NT2/D1 (cell line): ENCODE measurements around the gene KRT82.

ENCODE experiments used
- YY1 ChIP-seq: IDR thresholded peaks from 2 replicates; pipeline ENCODE4 v1.6.1; 2011; ENCODE audit not compliant: insufficient read length, insufficient read depth
- ZNF274 ChIP-seq: IDR thresholded peaks from 2 replicates; pipeline ENCODE4 v1.6.1; 2011; ENCODE audit warnings: mild to moderate bottlenecking, low read depth, low read length

DNA sequence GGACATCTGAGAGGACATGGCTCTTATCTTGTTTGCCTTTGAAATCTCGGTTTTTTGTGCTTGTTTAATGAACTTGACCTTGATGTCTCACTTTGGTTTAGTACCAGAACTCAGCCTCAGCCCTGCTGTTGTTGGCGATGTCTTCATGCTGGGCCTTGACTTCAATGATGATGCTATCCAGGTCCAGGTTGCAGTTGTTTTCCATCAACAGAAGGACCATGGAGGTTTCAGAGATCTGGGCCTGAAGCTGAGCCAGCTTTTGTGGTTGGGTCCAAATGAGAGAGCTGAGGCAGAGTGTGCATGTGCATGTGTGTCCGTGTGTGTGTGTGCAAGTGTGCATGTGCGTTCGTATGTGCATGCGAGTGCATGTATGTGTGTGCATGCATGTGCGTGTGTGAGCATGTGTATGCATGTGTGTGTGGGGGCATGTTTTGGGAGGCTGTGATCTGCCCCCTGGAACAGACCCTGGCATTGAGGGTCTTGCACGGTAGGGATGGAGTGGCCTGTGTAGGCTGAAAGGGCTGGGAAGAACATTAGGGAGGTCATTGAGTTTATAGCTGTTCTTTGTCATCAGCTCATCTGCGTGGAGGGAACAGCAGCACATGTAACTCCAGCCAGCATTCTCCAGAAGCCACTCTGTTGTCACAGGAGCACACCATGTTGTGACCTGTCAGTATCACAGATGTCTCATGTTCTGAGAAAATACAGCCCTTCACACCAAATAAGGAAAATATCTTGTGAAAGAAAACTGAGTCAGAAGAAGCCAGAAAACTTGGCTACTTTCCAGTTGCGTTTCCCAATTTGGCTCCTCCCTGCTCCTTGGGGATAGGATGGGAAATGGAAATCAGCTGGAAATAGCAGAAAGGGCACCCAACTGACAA, 10.0 kb upstream of the KRT82 start:
- TF ChIP-seq ZNF274 (no peak), YY1 (no peak)
